MCF 10A (cell line): ENCODE data around the gene TCF25. TPM values are rescaled to one million over a fixed set of nuclear protein-coding genes. Genes with fewer than 3 reads are reported as not detected.

Source experiments
- BruUV-seq: library from RNA; stranded (reverse); fragments of 400-500 nt; replicated peaks from 2 replicates; lab custom pipeline; 2021; lab: Mats Ljungman, UMichigan
- CTCF ChIA-PET: fragments of 300-600 bp; sonication (Branson Sonifier 250); formaldehyde crosslinking; extraction: SDS; loops from one replicate; lab custom pipeline; 2021; ENCODE audit warnings: antibody characterized with exemption, inconsistent platforms; lab: Yijun Ruan, JAX
- POLR2A ChIA-PET: fragments of 300-600, 350-650 bp; sonication (Branson Sonifier 250); formaldehyde crosslinking; extraction: SDS; loops from one replicate; lab custom pipeline; 2020; ENCODE audit warnings: antibody characterized with exemption, inconsistent platforms; lab: Yijun Ruan, JAX
- DNase-seq: peaks from one replicate; pipeline ENCODE4 v3.0.0-alpha.2; 2018; ENCODE audit not compliant: unreplicated experiment
- H3K27ac Mint-ChIP-seq: one replicate; pipeline ENCODE4 v1.8.0; 2022; ENCODE audit warnings: mild to moderate bottlenecking, low read depth, mixed read lengths; ENCODE audit not compliant: unreplicated experiment
- H3K27me3 Mint-ChIP-seq: one replicate; pipeline ENCODE4 v1.8.0; 2022; ENCODE audit warnings: mixed read lengths; ENCODE audit not compliant: insufficient read depth, unreplicated experiment
- H3K36me3 Mint-ChIP-seq: one replicate; pipeline ENCODE4 v1.8.0; 2022; ENCODE audit warnings: mild to moderate bottlenecking, moderate library complexity, mixed read lengths; ENCODE audit not compliant: insufficient read depth, unreplicated experiment
- H3K4me1 Mint-ChIP-seq: one replicate; pipeline ENCODE4 v1.8.0; 2022; ENCODE audit warnings: mixed read lengths; ENCODE audit not compliant: insufficient read depth, unreplicated experiment
- H3K4me3 Mint-ChIP-seq: one replicate; pipeline ENCODE4 v1.8.0; 2022; ENCODE audit warnings: mild to moderate bottlenecking, moderate library complexity, mixed read lengths; ENCODE audit not compliant: unreplicated experiment
- H3K9me3 Mint-ChIP-seq: one replicate; pipeline ENCODE4 v1.8.0; 2022; ENCODE audit warnings: mixed read lengths; ENCODE audit not compliant: unreplicated experiment
- CTCF ChIP-seq: fragments of 200-600 bp; IDR thresholded peaks from one replicate; pipeline ENCODE4 v1.8.0; 2022; ENCODE audit warnings: antibody characterized with exemption, mild to moderate bottlenecking; ENCODE audit not compliant: unreplicated experiment
- intact Hi-C: fragments of 100-400 bp; cut with micrococcal nuclease; formaldehyde crosslinking; loops from 2 replicates; pipeline ENCODE4 v1.14.1; 2022
- total RNA-seq: library from RNA; stranded (reverse); gene quantifications from 2 replicates; pipeline ENCODE4 v1.2.3, GENCODE V29; 2022

TCF25 gene
- total RNA-seq, 1 experiment from 2014 or later = 239 TPM

GRCh38 chr16:89958068-89958467, 84.7 kb downstream of the TCF25 start:
- no TSS peak for BruUV-seq
- Mint-ChIP-seq H3K9me3 (no peaks in the 10 kb centered on the region), H3K4me1 (no peaks in the 10 kb centered on the region), H3K27me3 (no peaks in the 10 kb centered on the region), H3K27ac (no peak overlapping the region), H3K36me3 (peaks cover 32% of the 10 kb centered on the region), H3K4me3 (no peak overlapping the region)
- POLR2A ChIA-PET = no interaction called here
- CTCF ChIA-PET = no interaction called here
- no peak for TF ChIP-seq CTCF
- intact Hi-C loops = no loop called here
- peak; percentile 4 for DNase-seq

- intact Hi-C loops = no loop called here
- Mint-ChIP-seq H3K4me3 (no peak overlapping the region), H3K27ac (no peak overlapping the region), H3K36me3 (peaks cover 32% of the 10 kb centered on the region), H3K9me3 (no peaks in the 10 kb centered on the region), H3K27me3 (no peaks in the 10 kb centered on the region), H3K4me1 (no peaks in the 10 kb centered on the region)
- BruUV-seq = no TSS peak
- POLR2A ChIA-PET = no interaction called here
- TF ChIP-seq CTCF = no peak
- no peak for DNase-seq
- CTCF ChIA-PET = no interaction called here
These were observed 85.2 kb downstream of the TCF25 start for GRCh38 chr16:89958596-89958995.

- no TSS peak for BruUV-seq
- Mint-ChIP-seq H3K9me3 (no peaks in the 10 kb centered on the region), H3K36me3 (peaks cover 24% of the 10 kb centered on the region), H3K4me3 (no peak overlapping the region), H3K27ac (no peak overlapping the region), H3K27me3 (no peaks in the 10 kb centered on the region), H3K4me1 (no peaks in the 10 kb centered on the region)
- CTCF ChIA-PET = interaction anchor here (0.7 kb wide), 1 partner anchor 60 kb away, joined by 3 read pairs; no protein-coding TSS in a partner anchor
- intact Hi-C loops = no loop called here
- TF ChIP-seq CTCF = no peak
- POLR2A ChIA-PET = interaction anchor here (1.0 kb wide), 1 partner anchor 11 kb away, joined by 3 read pairs; no protein-coding TSS in a partner anchor
- no peak for DNase-seq
These were observed 87.6 kb downstream of the TCF25 start for GRCh38 chr16:89960966-89961365.

Other genes starting within 250 kb of the TCF25 start
- gene CHMP1A, start 215.9 kb upstream of the TCF25 start, total RNA-seq = 59.7 and 62.4 TPM in 2 replicates
- 7.2 and 9.5 TPM in 2 replicates for gene SPATA33, start 215.8 kb upstream of the TCF25 start, total RNA-seq
- 73.0 and 83.4 TPM in 2 replicates for gene CDK10, start 186.9 kb upstream of the TCF25 start, total RNA-seq
- 12.1 and 12.5 TPM in 2 replicates for gene SPATA2L, start 171.9 kb upstream of the TCF25 start, total RNA-seq
- 12.0 and 13.2 TPM in 2 replicates for gene VPS9D1, start 152.7 kb upstream of the TCF25 start, total RNA-seq
- 32.7 and 33.6 TPM in 2 replicates for gene ZNF276, start 152.1 kb upstream of the TCF25 start, total RNA-seq
- gene FANCA, start 56.9 kb upstream of the TCF25 start, total RNA-seq = 18.5 and 30.6 TPM in 2 replicates
- 3.8 and 4.8 TPM in 2 replicates for gene SPIRE2, start 45.1 kb upstream of the TCF25 start, total RNA-seq
- gene MC1R, start 45.3 kb downstream of the TCF25 start, total RNA-seq = 12.0 and 13.1 TPM in 2 replicates
- gene TUBB3, start 49.8 kb downstream of the TCF25 start, total RNA-seq = 20.2 and 23.0 TPM in 2 replicates
- 68.8 and 78.2 TPM in 2 replicates for gene DEF8, start 75.2 kb downstream of the TCF25 start, total RNA-seq
- 3.5 TPM in 2 replicates for gene DBNDD1, start 145.9 kb downstream of the TCF25 start, total RNA-seq
- not detected in 2 replicates for gene PRDM7, start 203.7 kb downstream of the TCF25 start, total RNA-seq